Stimulated activated CD4-positive, alpha-beta T cell treated with anti-CD3 and anti-CD28 coated beads, Interleukin-1b, Interleukin-23, amount 100 ng/mL, for 1 hour (primary cell): ENCODE data around the gene C1orf122.
"Not testable (repeated sequence)": the region's sequence is repeated elsewhere in the genome, so short reads cannot be mapped to it uniquely, and the experiment has no call there.

ENCODE experiments used
- DNase-seq, 2 donors: peaks; one replicate each; pipeline ENCODE4 v3.0.0-alpha.2; 2020; ENCODE audit warnings: low read depth in 2 of 2

Gene C1orf122

GRCh38 chr1:37807555-37808368 is at the start of gene C1orf122, which contains the start of gene YRDC:
C1orf122 (plus strand) TSS chr1:37807790; CDS start chr1:37808405, 615 bp downstream.
YRDC (minus strand) TSS chr1:37808208; CDS start chr1:37808180, 28 bp downstream.
- peak; percentile 72 to 86 for DNase-seq

GRCh38 chr1:37759451-37759850 is 48.1 kb upstream of the C1orf122 start:
- no peak for DNase-seq

- DNase-seq, result no peak
Observed at GRCh38 chr1:37761416-37762095, 46.0 kb upstream of the C1orf122 start.

- no peak for DNase-seq
Observed at GRCh38 chr1:37762516-37762915, 45.1 kb upstream of the C1orf122 start.

- DNase-seq, result no peak
Observed at GRCh38 chr1:37763791-37764413, 43.7 kb upstream of the C1orf122 start.

GRCh38 chr1:37764414-37764825 is 43.2 kb upstream of the C1orf122 start:
- peak in 1 of 2 donors; percentile 18 for DNase-seq

- DNase-seq, result no peak
Observed at GRCh38 chr1:37764888-37765441, 42.6 kb upstream of the C1orf122 start, which contains the start of gene EPHA10. EPHA10 (minus strand) TSS chr1:37765120; CDS start chr1:37765066, 54 bp downstream.

- DNase-seq, result no peak
Observed at GRCh38 chr1:37765916-37766664, 41.5 kb upstream of the C1orf122 start.

GRCh38 chr1:37767488-37767887 is 40.1 kb upstream of the C1orf122 start:
- DNase-seq, result no peak

- DNase-seq, result not testable (repeated sequence)
Observed at GRCh38 chr1:37771440-37771839, 36.1 kb upstream of the C1orf122 start.

- no peak for DNase-seq
Observed at GRCh38 chr1:37776946-37777516, 30.6 kb upstream of the C1orf122 start.

GRCh38 chr1:37778654-37779053 is 28.9 kb upstream of the C1orf122 start:
- no peak for DNase-seq

GRCh38 chr1:37782491-37782890 is 25.1 kb upstream of the C1orf122 start:
- DNase-seq, result no peak

GRCh38 chr1:37792943-37793686 is 14.5 kb upstream of the C1orf122 start:
- DNase-seq, result no peak

GRCh38 chr1:37793773-37794371 is 13.7 kb upstream of the C1orf122 start, which contains the start of gene MANEAL:
MANEAL (plus strand) TSS chr1:37793847; CDS start chr1:37794183, 336 bp downstream.
- no peak for DNase-seq

GRCh38 chr1:37794372-37795339 is 12.9 kb upstream of the C1orf122 start:
- no peak for DNase-seq

- DNase-seq, result peak in 1 of 2 donors; percentile 26
Observed at GRCh38 chr1:37795340-37796125, 12.1 kb upstream of the C1orf122 start.
